Raji (cell line): ENCODE measurements around the gene ALG14.

ENCODE experiments used
- POLR2A ChIP-seq: IDR thresholded peaks from 2 replicates; pipeline ENCODE4 v1.6.1; 2011; ENCODE audit warnings: low read depth, low read length, control low read depth; ENCODE audit not compliant: insufficient read depth

The ALG14 gene

DNA sequence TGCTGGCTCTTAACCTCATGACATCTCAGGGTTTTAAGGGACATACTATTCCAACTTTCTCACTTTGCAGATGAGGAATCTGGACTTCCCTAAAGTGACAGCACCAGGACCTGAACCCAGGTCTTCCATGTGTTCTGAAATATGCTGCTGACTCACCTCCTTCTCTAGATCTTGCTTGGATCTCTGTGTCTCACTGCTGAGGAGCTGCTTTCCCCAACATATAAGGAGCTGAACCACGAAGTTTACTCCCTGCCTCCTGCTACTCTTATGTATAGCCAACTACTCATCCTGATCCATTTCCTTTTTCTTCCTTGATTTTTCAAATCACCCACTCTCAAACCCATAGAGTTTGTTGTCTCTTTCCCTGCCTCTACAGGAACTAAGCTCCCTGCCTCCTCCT is 38.2 kb downstream of the ALG14 start:
- no peak for TF ChIP-seq POLR2A

DNA sequence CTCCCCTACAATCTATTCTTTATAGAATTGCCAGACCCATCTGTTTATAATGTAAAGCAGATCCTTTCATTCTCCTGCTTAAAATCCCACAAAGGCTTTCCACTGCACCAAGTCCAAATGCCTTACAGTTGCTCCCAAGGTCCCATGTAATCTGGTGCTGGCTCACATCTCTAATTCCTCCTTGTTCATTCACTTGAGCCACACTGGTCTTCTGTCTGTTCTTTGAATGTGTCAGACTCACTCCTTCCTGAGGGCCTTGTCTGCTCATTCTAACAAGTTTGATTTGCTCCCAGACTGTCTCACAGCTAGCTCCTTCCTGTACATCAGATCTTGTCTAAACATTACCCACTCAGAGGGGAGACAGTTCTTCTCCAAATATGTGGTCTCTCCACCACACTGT is 38.9 kb downstream of the ALG14 start:
- no peak for TF ChIP-seq POLR2A

- no peak for TF ChIP-seq POLR2A
Observed at GRCh38 chr1:95029532-95029931, 43.2 kb downstream of the ALG14 start.

- no peak for TF ChIP-seq POLR2A
Observed at GRCh38 chr1:95028954-95029353, 43.8 kb downstream of the ALG14 start.

GRCh38 chr1:95027046-95027445 is 45.7 kb downstream of the ALG14 start:
- TF ChIP-seq POLR2A = no peak

DNA sequence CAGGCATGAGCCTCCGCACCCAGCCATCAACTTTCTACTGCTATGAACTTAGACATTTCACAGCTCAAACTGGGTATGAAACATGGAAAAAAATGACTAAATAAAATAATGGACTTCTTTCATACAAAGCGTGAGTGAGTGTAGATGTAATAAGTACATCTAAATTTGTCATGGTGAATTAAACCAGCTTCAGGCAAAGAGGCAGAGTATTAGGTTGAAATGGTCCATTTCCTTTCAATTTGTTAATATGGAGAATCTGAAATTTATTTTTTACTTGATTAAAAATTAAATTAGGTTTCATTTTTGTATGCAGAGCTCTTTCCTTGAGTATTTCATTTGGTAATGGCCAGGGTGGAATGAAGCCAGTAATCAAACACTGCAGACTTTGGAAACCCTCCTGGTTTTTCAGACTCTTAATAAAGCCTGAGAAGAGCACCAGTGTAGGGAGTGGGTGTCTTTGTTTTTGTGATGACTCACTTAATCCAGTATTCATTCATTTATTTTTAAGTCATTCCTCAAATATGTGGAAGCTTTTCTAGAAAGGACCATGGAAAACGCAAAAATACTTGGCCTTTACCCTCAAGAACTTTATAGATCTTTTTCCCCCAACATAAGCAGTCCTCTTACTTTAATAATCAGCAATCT is 49.2 kb downstream of the ALG14 start:
- TF ChIP-seq POLR2A = no peak

GRCh38 chr1:95022644-95022926 is 50.2 kb downstream of the ALG14 start:
- TF ChIP-seq POLR2A = no peak

GRCh38 chr1:95021805-95022643 is 50.7 kb downstream of the ALG14 start:
- no peak for TF ChIP-seq POLR2A

DNA sequence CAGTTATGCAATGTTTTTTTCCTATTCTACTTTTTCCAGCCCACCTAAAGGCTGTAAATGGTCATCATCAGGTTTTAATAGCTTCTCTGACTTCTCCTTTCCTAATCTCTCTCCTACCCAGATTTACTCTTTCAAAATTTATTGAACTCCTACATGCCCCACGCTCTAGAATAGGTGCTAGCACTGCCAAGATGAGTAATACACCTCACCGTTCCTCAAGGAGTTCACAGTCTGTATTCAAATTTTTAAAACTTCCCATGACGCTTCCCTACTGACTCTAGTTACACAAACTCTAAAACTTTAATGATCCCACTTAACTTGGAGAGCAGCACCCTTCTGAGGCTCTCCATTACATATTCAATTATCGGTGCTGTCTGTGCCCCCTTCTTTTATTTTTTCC is 51.6 kb downstream of the ALG14 start:
- no peak for TF ChIP-seq POLR2A

GRCh38 chr1:95018602-95019369 is 54.0 kb downstream of the ALG14 start:
- TF ChIP-seq POLR2A = no peak

GRCh38 chr1:95017775-95018174 is 55.0 kb downstream of the ALG14 start:
- TF ChIP-seq POLR2A = no peak

- no peak for TF ChIP-seq POLR2A
Observed at GRCh38 chr1:95015076-95015475, 57.7 kb downstream of the ALG14 start.

DNA sequence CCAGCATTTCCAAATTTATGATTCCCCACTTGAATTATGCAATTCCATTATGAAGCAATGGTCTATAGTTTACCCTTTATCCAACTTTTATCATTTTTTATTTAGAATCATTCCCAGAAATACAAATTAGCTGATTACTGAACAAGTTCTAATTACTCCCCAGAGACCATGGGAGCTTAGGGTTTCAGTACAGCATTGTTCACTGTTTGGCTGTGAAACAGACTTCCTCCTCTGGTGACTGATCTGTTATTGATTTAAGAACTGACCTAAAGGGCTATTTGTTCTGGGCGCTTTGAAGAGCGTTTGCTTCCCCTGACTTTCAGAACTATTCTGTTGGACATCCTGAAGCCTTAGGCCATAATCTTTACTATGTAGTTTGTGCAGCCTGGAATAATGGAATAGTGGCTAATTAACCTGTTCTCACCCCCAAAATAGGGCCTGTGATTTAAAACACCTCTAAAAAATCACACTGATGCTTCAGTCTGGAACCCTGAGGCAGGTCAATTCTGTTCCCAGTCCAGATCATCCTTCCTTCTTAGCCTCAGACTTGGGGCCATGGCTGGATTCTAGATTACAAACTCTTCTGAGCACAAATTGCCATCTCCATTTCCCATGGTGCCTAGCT is 58.7 kb downstream of the ALG14 start:
- TF ChIP-seq POLR2A = no peak

DNA sequence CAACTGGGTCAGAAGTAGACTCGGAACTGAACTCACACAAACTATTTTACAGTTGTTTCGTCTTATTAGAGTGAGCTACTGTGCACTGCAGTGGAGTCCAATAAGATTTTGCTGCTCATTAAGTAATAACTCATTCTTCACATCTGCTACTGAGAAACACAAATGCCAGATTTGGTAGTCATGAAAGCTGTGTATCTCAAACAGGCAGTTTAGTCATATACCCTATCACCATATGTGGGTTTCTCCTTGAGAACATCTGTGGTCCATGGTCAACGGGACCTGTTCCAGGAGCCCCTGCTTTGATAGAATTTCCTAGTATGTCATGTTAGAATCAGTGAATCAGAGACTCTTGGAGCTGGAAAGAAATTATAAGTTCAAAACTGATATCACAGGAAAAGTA is 60.4 kb downstream of the ALG14 start:
- no peak for TF ChIP-seq POLR2A

GRCh38 chr1:95010158-95010557 is 62.6 kb downstream of the ALG14 start:
- TF ChIP-seq POLR2A = no peak

DNA sequence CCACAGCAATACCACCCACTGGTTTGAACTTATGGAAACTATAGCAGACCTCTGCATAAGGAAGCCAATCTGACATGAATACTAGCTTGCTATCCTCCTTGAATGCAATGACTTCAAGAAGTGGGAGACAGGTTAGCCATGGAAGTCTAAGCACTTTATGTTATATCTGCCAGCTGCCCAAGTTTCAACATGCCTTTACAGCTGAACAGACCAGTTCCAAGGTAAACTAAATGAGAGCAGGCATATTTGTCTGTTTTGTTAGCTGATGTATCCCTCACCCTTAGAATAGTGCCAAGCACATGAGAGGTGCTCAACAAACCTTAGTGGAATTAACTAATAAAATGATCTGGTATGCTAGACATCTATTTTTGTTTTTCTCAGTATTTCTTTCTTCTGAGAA is 65.1 kb downstream of the ALG14 start:
- no peak for TF ChIP-seq POLR2A
